NCI-H2196 (cell line): ENCODE measurements around the gene MATK.
A peak's percentile ranks its signal among the peaks of the same experiment; 100 is the strongest.
"Not testable (repeated sequence)": the region's sequence is repeated elsewhere in the genome, so short reads cannot be mapped to it uniquely, and the experiment has no call there.

ENCODE experiments used
- DNase-seq: peaks from one replicate; lab custom pipeline; 2025; ENCODE audit not compliant: unreplicated experiment; lab: John Stamatoyannopoulos, UW

Gene MATK

DNA sequence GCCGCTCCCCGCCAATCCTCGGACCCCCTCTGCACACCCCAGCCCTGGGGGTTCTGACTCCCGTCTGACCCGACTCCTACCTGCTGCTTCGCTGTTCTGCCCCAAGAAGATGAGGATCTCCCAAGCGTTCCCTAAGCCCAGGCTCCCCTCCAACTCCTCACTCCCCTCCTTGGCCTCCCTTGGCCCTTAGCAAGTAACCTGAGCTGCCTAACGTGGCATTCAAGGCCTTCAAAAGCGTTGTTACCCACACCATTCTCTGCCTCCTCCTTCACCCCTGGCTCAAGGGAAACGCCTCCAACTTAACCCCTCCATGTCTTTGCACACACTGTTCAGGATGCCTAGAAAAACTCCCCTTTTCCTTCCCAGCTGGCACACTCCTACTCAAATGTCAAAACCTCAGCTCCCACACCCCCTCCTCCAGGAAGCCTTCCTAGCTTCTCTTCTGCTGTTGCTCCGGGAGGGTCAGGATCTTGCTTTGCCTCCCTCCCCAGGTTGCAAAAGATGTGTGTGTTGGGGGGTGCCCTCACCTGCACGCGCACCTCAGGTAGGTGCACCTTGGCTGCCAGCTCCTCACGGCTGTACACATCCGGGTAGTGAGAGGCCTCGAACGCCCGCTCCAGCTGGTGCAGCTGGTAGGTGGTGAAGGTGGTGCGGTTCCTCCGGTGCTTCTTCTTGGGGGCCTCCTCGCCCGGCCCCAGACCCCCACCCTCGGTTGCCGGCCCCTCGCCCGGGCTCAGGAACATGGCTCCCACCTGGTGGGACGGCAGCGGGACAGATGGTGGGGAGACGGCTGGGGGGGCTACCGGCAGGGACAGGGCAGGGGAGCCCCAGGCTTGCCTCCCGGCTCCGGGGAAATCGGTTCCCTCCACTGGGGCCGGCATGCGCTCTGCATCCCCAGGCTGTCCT is 14.9 kb downstream of the MATK start:
- DNase-seq = no peak

DNA sequence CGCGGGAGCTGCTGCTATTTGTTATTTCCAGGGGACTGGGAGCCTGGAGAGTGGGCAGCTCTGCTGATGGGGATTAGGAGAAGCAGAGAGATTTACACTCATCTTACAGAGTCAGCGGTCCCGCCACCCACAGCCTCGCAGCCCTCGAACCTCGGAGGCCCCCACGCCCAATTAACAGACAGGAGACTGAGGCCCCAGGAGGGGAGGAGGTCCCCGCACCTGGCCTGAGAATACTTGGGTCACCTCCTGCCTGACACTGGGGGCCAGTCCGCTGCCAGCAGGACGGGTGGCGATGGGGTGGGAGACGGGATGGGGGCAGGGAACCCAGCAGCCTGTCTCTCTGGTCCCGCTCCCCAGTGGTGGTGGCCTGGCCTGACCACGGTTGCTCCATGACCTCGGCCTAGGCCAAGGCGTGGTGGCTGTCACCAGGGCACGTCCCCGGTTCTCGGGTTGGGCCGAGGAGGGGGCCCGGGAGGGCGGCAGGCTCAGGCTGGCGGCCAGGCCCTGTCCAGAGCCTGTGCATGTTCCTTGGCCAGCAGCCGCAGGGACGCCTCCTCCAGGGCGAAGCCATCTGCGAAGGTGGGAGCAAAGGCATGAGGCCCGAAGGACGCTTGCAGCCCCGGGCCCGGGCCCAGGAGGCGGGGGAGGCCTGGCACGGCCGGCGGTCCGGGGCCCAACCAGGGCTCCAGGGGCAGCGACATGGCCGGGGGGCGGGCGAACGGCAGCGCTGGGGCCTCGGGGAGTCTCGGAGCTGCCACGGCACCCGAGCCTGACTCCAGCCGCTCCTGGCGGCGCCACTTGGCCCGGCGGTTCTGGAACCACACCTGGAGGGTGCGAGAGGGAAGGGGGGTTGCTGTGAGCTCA is 15.8 kb downstream of the MATK start:
- DNase-seq = no peak

DNA sequence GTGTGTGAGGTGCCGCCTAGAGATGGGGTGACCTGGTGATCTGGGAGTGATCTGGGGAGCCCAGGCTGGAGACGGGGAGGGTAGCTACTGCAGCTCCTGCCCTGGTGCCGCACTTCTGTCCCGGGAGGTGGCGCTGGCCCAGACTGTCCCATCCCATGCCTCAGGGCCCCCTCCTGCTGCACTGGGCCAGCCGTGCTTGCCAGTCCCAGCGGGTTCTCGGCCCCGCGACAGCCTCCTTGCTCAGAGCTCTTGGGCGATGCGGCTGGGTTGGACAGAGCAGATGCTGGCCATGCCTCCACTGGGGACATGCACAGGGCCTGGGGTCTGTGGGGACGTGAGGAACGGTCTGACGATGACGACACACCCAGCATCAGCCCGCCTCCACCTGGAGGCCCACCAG is 16.7 kb downstream of the MATK start:
- DNase-seq = no peak

DNA sequence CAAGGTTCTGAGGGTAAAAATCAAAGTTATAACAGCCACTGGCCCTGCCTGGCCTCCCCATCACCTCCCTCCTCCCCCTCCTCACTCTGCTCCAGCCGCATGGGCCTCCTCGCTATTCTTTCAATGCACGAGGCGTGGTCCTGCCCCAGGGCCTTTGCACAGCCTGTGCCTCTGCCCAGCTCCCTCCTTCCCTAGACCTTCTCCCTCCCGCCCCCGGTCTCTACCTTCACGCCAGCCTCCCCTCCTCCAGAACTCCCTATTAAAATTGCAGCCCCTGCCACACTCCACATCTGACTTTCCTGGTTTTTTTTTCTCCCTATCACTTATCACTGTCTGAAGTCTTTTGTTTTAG is 17.5 kb downstream of the MATK start:
- no peak for DNase-seq

DNA sequence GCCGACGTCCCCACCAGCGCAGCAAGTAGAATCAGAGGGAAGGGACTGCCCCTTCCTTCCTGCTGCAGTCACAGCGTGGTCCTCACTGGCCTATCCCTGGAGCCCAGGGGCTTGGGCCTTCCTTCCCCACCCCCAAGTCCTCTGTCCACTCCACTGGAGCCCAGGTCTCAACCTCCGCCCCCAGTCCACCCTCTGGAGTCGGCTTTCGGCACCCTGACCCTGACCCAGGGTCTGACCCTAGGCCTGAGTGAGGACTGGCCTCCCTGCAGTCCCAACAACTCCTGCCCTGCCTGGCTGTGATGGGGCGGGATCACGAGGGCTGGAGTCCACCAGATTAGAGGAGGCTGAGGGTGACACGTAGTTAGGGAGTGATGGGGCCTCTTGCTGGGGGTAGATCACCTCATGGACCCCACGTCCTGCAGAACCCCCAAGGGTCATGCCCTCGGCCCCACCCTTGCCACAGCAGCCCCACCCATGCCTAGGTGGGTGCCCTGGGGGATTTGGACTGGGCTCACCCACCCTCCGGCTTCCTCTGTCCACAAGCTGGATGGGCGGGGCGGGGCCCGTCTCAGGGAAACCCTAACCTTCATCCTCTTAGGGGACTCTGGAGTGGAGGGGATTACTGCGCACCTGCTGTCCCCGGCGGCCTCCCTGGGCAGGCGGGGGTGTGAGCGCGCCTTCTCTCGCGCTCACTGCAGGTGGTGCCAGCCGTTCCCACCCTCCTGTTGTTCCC is 18.0 kb downstream of the MATK start:
- DNase-seq = no peak

DNA sequence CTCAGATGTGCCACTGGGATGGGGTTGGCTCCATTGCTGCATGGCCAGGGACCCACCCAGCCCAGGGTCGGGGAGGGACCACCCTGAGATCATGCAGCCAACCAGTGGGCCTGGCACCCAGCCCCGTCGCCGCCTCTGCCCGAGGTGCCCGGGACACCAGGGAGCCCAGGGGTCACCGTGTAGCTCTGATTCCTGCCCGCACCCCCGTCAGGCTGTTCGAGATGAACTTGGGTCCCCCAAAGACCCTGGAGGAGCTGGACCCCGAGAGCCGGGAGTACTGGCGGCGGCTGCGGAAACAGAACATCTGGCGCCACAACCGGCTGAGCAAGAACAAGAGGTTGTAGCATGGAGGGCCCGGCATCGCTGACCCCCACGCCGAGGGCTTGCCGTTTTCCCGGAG is 19.1 kb downstream of the MATK start:
- no peak for DNase-seq

DNA sequence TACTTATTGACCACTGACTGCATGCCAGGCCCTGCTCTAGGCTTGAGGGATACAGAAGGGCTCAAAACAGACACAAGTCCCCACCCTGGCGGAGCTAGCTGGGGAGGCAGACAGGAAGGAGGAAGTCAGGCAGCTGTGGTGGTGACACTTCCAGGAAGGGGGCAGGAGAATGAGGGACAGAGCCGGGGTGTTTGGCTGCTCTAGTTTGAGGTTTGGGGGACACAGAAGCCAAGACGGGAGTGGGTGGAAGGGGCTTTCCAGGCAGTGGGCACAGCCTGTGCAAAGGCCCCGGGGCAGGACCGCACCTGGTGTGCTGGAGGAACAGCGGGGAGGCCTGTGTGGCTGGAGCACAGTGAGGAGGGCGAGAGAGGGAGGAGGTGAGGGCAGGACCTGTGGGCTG is 19.7 kb downstream of the MATK start:
- no peak for DNase-seq

DNA sequence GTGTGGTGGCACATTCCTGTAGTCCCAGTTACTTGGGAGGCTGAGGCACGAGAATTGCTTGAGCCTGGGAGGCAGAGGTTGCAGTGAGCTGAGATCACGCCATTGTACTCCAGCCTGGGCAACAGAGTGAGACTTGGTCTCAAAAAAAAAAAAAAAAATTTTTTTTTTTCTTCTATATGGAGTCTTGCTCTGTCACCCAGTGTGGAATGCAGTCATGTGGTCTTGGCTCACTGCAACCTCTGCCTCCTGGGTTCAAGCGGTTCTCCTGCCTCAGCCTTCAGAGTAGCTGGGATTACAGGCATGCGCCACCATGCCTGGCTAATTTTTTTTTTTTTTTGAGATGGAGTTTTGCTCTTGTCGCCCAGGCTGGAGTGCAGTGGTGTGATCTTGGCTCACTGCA is 20.4 kb downstream of the MATK start:
- not testable (repeated sequence) for DNase-seq

DNA sequence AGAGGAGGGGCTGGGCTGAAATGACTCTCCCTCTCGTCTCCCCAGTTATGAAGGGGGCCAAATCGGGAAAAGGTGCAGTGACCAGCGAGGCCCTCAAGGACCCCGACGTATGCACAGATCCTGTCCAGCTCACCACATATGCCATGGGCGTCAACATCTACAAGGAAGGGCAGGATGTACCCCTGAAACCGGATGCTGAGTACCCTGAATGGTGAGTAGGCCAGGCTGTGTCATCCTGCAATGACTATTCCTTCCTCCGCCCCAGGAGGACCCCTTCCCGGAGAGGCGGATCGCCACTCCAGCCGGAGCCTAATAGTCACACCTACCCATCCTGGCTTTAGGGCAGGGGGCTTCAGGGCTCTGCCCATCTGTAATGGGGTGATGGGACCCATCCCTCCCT is 21.1 kb downstream of the MATK start:
- no peak for DNase-seq

DNA sequence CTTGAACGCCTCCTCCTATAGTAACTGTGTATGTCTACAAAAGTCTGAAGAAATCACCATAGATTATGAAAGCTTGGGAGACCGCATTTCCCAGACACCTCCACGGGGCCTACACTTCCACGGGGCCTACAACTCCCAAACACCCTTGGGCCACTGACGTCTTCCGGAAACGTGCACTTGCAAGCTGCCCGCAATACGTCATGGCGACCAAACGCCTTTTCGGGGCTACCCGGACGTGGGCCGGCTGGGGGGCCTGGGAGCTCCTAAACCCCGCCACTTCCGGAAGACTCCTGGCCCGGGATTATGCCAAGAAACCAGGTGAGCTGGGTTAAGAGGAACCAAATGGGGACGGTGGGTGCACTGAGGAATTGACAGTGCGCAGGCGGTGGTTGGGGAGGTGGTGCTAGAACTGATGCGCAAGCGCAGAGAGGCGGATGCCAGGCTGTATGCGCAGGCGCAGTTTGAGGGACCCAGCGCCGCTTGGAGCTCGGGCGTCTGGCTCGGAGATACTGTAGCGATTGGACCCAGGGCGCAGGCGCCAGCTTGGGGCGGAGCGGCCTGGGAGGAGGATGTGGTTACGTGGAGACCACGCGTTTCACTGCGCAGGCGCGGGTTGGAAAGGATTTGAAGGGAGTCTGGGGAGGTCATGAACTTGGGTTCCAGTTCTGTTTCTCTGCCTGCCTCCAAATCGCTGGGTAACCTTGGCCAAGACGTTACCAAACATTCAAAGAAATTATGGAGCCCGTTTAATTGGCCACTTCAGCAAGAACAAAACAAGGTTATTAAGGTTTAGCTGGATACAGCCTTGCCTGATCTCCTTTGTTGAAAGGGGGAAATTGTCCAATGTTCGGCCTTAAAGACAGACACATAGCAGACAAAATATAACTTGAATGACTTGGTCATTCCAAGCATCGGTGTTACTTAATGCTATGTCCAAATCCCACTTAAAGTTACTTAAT is 23.4 kb downstream of the MATK start, which contains the start of gene MRPL54:
MRPL54 (plus strand) TSS at position 182 of the 959 bp plus-strand sequence; CDS start at position 201, 19 bp downstream.
- DNase-seq = peak; percentile 100

DNA sequence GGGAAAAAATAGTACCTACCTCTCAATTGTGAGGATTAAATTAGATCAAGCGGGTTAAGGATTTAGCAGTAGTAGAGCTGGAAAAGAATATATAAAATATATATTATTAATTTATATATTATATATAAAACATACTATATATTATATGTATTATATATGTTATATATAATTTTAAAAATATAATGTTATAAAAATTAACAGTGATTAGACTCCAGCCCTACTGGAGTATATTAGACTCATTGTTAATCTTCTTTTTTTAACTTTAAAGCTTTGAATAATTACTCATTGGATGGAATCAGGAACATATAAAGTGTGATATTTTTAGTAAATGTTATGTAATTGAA is 24.1 kb downstream of the MATK start:
- no peak for DNase-seq

DNA sequence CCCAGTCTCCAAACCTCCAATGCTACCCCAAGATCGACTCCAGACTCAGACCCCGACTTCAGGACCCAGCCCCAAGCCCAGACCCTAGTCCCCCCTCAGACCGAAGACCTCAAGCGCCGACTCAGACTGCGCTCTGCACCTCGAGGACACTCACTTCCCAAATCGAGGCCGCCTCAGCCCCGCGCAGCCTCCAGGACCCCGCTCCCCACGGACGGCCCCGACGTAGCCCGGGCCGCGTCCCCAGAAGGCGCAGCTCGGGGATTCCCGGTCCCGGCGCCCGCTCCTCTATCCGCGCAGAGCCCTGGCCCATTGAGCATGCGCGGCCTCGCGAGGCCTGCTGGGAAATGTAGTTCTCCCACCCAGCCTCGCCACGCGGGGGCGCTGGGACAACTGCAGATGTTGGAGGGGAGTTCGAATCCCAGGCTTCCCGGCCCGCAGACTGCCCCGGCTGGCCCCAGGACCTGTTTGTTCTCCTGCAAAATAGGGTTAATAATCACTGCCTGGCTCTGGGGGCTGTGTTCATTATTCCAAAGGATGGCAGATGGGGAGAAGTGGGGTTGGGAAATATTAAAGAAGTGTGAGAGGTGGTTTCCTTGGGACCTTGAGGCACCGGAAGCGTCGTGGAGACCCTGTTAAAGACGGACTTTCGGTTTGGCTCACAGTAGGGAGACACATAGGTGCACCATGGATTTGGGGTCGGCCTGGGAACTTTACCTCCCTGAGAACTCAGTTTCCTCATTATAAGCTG is 24.6 kb downstream of the MATK start, which contains the start of gene APBA3:
APBA3 (minus strand) TSS at position 311 of the 748 bp plus-strand sequence. CDS start 1,428 bp downstream, outside the sequence.
- DNase-seq = peak; percentile 91

DNA sequence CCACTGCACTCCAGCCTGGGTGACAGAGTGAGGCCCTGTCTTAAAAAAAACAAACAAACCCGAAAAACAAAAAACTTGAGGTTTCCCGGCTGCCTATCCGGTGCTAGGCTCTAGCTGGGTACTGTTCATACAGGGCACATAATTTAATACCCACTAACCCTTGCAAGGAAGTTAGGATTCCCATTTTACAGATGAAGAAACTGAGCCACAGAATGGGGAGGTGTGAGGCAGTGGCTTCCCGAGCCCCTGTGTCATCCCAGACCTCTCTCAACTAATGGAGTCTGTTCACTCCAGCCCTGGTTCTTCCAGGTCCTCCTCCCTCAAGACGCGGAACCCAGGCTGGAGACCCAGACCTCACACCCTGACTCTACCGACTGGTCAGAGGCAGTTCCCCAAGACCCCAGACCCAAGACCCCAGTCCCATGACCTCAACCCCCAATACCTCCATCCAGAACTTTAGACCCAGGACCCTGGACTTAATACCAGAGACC is 25.3 kb downstream of the MATK start:
- no peak for DNase-seq

DNA sequence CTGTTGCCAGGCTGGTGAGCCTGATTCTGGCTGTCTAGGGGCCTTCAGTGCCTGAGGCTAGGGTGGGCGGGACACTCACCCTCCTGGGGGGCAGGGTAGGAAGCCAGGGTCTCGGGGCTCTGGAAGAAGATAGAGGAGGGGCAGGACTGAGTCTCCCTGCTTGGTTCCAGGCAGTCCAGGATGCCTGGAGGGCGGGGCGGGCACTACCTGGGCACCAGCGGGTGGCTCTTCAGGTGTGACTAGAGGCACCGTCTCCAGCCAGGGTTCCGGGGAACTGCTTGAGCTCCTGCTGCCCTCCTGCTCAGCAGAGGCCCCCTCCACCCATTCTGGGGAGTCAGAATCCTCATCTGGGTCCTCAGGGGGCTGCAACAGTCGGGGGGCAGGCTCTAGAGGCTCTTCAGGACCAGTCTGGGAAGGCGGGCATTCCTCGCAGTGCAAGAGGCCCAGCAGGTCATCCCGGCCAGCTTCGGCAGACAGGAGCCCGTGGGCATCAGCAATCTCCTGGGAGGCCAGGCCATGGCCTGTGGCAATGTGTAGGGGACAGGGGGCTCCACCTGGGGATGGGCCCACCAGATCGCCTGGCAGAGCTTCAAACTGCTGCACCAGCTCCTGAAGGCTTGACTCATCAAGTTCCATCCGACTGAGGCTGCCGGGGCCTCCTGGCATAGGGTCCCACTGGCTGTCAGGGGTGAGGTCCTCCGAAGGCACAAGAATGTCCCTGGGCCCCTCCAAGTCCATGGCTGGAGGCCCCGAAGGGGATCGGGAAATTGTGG is 26.5 kb downstream of the MATK start:
- DNase-seq = no peak

DNA sequence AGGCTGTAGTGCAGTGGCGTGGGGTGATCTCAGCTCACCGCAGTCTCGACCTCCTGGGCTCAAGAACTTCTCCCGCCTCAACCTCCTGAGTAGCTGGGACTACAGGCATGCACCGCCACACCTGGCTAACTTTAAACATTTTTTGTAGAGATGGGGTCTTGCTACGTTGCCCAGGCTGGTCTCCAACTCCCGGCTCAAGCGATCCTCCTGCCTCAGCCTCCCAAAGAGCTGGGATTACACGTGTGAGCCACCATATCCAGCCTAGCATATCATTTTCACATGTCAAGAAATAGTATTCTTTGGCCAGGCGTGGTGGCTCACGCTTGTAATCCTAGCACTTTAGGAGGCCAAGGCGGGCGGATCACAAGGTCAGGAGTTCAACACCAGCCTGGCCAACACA is 27.9 kb downstream of the MATK start:
- not testable (repeated sequence) for DNase-seq

DNA sequence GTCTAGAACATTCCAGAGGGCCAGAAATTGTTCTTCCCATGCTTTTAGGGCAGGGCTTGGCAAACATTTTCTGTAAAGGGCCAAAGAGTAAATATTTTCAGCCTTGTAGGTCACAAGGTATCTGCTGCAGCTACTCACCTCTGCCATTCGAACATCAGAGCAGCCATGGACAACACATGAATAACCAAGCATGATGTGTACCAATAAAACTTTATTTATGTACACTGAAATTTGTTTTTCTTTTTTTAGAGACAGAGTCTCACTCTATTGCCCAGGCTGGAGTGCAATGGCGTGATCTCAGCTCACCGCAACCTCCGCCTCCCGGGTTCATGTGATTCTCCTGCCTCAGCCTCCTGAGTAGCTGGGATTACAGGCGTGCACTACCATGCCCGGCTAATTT is 28.5 kb downstream of the MATK start:
- DNase-seq = not testable (repeated sequence)

DNA sequence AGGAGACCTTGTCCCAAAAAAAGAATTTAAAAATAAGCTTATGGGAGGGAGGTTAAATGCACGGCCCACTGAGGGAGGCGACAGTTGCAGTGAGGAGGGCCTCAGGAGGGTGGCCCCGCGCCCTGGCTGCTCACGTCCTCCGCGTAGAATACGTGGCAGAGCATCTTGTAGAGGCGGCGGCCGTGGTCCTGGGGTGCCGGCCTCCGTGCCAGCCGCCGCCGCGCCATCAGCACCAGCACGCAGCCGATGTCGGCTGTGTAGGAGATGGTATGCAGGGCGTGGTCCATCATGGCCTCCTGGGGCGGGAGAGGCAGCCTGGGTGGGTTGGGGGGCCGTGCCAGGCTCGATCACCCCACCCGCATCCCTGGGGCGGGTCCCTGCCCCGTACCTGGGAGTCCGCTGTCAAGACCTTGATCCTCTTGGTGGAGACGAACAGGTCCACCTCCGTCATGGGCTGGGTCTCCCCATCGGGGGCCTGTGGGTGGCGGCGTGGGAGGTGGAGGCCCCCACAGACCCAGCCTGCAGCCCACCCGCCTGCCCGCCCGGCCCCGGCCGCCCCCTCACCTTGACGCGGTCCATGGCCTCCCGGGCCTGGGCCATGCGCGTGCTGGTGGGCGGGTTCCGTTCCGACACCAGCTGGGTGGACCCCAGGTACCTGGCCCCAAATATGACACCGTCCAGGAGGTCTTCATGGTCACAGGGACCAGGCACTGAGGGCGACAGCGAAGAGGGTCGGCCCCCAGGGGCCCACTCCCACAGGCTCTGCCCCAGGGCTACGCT is 32.4 kb downstream of the MATK start:
- DNase-seq = no peak

DNA sequence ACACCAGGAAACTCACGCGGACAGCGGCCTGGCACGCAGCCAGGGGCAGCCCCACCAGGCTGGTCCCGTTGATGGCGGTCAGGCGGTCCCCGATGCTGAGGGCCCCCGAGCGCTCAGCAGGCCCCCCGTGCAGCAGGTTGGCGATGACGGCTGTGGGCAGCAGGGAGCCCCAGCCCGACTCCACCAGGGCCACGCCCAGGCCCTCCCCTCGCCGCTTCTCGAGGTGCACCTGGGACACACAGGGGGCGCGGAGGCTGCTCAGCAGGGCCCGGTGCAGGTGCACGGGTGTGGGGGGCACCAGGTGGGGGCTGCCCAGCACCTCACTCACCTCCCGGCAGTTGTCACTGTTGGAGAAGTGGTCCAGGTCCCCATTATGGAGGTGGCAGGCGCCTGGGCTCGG is 33.7 kb downstream of the MATK start:
- DNase-seq = no peak
